ENCODE measurements around the gene EEFSEC. TPM values are rescaled to one million over a fixed set of nuclear protein-coding genes. Genes with fewer than 3 reads are reported as not detected.

Gene EEFSEC
- total and polyA plus RNA-seq, 2 experiments from 2014 or later = 10.1 to 16.2 TPM

GRCh38 chr3:128240232-128240631 lies 87.0 kb downstream of the EEFSEC start:
- ATAC-seq (no peak), DNase-seq (ENCODE audit: low spot score) (no peak)
- Mint-ChIP-seq H3K4me1 (peaks cover 19% of the 10 kb centered on the region), H3K27ac (no peak overlapping the region), H3K36me3 (ENCODE audit: low read depth) (no peaks in the 10 kb centered on the region), H3K9me3 (no peaks in the 10 kb centered on the region), H3K27me3 (ENCODE audit: insufficient read depth, low read depth, poor library complexity) (peaks cover 6% of the 10 kb centered on the region), H3K4me3 (no peak overlapping the region)
- no peak overlapping the region for H3K27ac ChIP-seq (ENCODE audit: low read depth)
- H3K4me3 ChIP-seq = no peak overlapping the region
- H3K27me3 ChIP-seq (ENCODE audit: insufficient read depth) = no peaks in the 10 kb centered on the region
- no peak overlapping the region for H3K4me2 ChIP-seq
- no peaks in the 10 kb centered on the region for H3K4me1 ChIP-seq (ENCODE audit: insufficient read depth)
- H3F3A ChIP-seq (replicated peaks; ENCODE audit: low read depth) = no peaks in the 10 kb centered on the region
- no peaks in the 10 kb centered on the region; the same call in 1 of the 2 replicates for H4K20me1 ChIP-seq (replicated peaks; ENCODE audit: insufficient read depth)
- no peaks in the 10 kb centered on the region for H3K36me3 ChIP-seq (ENCODE audit: insufficient read depth)
- no peak overlapping the region for H2AFZ ChIP-seq
- no peak for TF ChIP-seq ZNF114 (CRISPR knock-in tag; IDR thresholded peaks at IDR 0.05)
- no peak for TF ChIP-seq POLR2AphosphoS5 (IDR thresholded peaks at IDR 0.05; ENCODE audit: low read depth)
- TF ChIP-seq ZNF331 (CRISPR knock-in tag; IDR thresholded peaks at IDR 0.05; ENCODE audit: low read depth) = no peak
- TF ChIP-seq NANOG (IDR thresholded peaks at IDR 0.05; ENCODE audit: borderline replicate concordance) = no peak
- TF ChIP-seq CREB1 (CRISPR knock-in tag; IDR thresholded peaks at IDR 0.05; ENCODE audit: low read depth) = no peak
- TF ChIP-seq, protein P1, sequence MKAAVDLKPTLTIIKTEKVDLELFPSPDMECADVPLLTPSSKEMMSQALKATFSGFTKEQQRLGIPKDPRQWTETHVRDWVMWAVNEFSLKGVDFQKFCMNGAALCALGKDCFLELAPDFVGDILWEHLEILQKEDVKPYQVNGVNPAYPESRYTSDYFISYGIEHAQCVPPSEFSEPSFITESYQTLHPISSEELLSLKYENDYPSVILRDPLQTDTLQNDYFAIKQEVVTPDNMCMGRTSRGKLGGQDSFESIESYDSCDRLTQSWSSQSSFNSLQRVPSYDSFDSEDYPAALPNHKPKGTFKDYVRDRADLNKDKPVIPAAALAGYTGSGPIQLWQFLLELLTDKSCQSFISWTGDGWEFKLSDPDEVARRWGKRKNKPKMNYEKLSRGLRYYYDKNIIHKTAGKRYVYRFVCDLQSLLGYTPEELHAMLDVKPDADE (IDR thresholded peaks at IDR 0.05) = no peak
- TF ChIP-seq, protein P2, sequence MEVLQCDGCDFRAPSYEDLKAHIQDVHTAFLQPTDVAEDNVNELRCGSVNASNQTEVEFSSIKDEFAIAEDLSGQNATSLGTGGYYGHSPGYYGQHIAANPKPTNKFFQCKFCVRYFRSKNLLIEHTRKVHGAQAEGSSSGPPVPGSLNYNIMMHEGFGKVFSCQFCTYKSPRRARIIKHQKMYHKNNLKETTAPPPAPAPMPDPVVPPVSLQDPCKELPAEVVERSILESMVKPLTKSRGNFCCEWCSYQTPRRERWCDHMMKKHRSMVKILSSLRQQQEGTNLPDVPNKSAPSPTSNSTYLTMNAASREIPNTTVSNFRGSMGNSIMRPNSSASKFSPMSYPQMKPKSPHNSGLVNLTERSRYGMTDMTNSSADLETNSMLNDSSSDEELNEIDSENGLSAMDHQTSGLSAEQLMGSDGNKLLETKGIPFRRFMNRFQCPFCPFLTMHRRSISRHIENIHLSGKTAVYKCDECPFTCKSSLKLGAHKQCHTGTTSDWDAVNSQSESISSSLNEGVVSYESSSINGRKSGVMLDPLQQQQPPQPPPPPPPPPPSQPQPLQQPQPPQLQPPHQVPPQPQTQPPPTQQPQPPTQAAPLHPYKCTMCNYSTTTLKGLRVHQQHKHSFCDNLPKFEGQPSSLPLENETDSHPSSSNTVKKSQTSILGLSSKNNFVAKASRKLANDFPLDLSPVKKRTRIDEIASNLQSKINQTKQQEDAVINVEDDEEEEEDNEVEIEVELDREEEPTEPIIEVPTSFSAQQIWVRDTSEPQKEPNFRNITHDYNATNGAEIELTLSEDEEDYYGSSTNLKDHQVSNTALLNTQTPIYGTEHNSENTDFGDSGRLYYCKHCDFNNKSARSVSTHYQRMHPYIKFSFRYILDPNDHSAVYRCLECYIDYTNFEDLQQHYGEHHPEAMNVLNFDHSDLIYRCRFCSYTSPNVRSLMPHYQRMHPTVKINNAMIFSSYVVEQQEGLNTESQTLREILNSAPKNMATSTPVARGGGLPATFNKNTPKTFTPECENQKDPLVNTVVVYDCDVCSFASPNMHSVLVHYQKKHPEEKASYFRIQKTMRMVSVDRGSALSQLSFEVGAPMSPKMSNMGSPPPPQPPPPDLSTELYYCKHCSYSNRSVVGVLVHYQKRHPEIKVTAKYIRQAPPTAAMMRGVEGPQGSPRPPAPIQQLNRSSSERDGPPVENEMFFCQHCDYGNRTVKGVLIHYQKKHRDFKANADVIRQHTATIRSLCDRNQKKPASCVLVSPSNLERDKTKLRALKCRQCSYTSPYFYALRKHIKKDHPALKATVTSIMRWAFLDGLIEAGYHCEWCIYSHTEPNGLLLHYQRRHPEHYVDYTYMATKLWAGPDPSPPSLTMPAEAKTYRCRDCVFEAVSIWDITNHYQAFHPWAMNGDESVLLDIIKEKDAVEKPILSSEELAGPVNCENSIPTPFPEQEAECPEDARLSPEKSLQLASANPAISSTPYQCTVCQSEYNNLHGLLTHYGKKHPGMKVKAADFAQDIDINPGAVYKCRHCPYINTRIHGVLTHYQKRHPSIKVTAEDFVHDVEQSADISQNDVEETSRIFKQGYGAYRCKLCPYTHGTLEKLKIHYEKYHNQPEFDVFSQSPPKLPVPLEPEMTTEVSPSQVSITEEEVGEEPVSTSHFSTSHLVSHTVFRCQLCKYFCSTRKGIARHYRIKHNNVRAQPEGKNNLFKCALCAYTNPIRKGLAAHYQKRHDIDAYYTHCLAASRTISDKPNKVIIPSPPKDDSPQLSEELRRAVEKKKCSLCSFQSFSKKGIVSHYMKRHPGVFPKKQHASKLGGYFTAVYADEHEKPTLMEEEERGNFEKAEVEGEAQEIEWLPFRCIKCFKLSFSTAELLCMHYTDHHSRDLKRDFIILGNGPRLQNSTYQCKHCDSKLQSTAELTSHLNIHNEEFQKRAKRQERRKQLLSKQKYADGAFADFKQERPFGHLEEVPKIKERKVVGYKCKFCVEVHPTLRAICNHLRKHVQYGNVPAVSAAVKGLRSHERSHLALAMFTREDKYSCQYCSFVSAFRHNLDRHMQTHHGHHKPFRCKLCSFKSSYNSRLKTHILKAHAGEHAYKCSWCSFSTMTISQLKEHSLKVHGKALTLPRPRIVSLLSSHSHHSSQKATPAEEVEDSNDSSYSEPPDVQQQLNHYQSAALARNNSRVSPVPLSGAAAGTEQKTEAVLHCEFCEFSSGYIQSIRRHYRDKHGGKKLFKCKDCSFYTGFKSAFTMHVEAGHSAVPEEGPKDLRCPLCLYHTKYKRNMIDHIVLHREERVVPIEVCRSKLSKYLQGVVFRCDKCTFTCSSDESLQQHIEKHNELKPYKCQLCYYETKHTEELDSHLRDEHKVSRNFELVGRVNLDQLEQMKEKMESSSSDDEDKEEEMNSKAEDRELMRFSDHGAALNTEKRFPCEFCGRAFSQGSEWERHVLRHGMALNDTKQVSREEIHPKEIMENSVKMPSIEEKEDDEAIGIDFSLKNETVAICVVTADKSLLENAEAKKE (CRISPR knock-in tag; IDR thresholded peaks at IDR 0.05) = no peak
- TF ChIP-seq EZH2phosphoT487 (IDR thresholded peaks at IDR 0.05; ENCODE audit: unreplicated experiment) = no peak
- TF ChIP-seq, protein P3, sequence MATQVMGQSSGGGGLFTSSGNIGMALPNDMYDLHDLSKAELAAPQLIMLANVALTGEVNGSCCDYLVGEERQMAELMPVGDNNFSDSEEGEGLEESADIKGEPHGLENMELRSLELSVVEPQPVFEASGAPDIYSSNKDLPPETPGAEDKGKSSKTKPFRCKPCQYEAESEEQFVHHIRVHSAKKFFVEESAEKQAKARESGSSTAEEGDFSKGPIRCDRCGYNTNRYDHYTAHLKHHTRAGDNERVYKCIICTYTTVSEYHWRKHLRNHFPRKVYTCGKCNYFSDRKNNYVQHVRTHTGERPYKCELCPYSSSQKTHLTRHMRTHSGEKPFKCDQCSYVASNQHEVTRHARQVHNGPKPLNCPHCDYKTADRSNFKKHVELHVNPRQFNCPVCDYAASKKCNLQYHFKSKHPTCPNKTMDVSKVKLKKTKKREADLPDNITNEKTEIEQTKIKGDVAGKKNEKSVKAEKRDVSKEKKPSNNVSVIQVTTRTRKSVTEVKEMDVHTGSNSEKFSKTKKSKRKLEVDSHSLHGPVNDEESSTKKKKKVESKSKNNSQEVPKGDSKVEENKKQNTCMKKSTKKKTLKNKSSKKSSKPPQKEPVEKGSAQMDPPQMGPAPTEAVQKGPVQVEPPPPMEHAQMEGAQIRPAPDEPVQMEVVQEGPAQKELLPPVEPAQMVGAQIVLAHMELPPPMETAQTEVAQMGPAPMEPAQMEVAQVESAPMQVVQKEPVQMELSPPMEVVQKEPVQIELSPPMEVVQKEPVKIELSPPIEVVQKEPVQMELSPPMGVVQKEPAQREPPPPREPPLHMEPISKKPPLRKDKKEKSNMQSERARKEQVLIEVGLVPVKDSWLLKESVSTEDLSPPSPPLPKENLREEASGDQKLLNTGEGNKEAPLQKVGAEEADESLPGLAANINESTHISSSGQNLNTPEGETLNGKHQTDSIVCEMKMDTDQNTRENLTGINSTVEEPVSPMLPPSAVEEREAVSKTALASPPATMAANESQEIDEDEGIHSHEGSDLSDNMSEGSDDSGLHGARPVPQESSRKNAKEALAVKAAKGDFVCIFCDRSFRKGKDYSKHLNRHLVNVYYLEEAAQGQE (IDR thresholded peaks at IDR 0.05; ENCODE audit: unreplicated experiment) = no peak
- TF ChIP-seq JUNB (IDR thresholded peaks at IDR 0.05; ENCODE audit: unreplicated experiment) = no peak
- TF ChIP-seq STAT1 (IDR thresholded peaks at IDR 0.05; ENCODE audit: unreplicated experiment) = no peak
- TF ChIP-seq CTCF (conservative IDR thresholded peaks at IDR 0.05; ENCODE audit: low read depth in 2 of 2) = no peak
- no peak for TF ChIP-seq EZH2 (IDR thresholded peaks at IDR 0.05; ENCODE audit: low read depth, unreplicated experiment)
- no peaks in the 10 kb centered on the region for H3K9me2 ChIP-seq (ENCODE audit: insufficient read depth)
- no peaks in the 10 kb centered on the region for H3K79me2 ChIP-seq (replicated peaks; ENCODE audit: insufficient read depth)
